Testis (tissue), 3 donors: ENCODE data around the gene TRIM50. TPM values are rescaled to one million over a fixed set of nuclear protein-coding genes. Genes with fewer than 3 reads are reported as not detected.
"Not testable (repeated sequence)": the region's sequence is repeated elsewhere in the genome, so short reads cannot be mapped to it uniquely, and the experiment has no call there.

Source experiments
- DNase-seq: peaks from one replicate; pipeline ENCODE4 v3.0.0-alpha.2; 2019
- H3K27ac ChIP-seq, 2 donors: fragments of 200-600 bp; sonication (generic); one replicate each; pipeline ENCODE4 v1.5.1; 2019
- H3K27me3 ChIP-seq: fragments of 200-600 bp; sonication (generic); one replicate; pipeline ENCODE4 v1.5.1; 2019
- H3K36me3 ChIP-seq: fragments of 200-600 bp; sonication (generic); one replicate; pipeline ENCODE4 v1.5.1; 2017; ENCODE audit warnings: low read depth; ENCODE audit errors: missing control alignments
- H3K4me1 ChIP-seq: fragments of 200-600 bp; sonication (generic); one replicate; pipeline ENCODE4 v1.5.1; 2019
- H3K4me3 ChIP-seq, 2 donors: fragments of 200-600 bp; sonication (generic); one replicate each; pipeline ENCODE4 v1.5.1; 2017 to 2019
- H3K9me3 ChIP-seq: fragments of 200-600 bp; sonication (generic); one replicate; pipeline ENCODE4 v1.5.1; 2017
- CTCF ChIP-seq, 3 experiments: fragments of 450-650 bp in 2 of 3; fragments of 200-600 bp in 1 of 3; sonication (generic) in 1 of 3; IDR thresholded peaks; one replicate each; pipeline ENCODE4 v1.5.1; 2016 to 2019; ENCODE audit warnings: antibody characterized with exemption in 3 of 3, mild to moderate bottlenecking in 2 of 3, moderate library complexity in 1 of 3
- POLR2A ChIP-seq: fragments of 450-650 bp; IDR thresholded peaks from one replicate; pipeline ENCODE4 v1.6.1; 2017; ENCODE audit warnings: antibody characterized with exemption, mild to moderate bottlenecking, moderate library complexity
- WGBS, 2 donors: methylation state at CpG; one replicate each; pipeline ENCODE4 v1.1.5; 2018; 5-methylcytosine and 5-hydroxymethylcytosine counted together
- intact Hi-C: fragments of 100-400 bp; cut with DNase I; formaldehyde crosslinking; loops from one replicate; pipeline ENCODE4 v1.15.1; 2023; ENCODE audit warnings: low total_unique reads
- polyA plus RNA-seq: library from polyadenylated mRNA; stranded (reverse); fragments of 350-450 nt; fragmentation: Illumina TruSeq; extraction: RNeasy Lipid Tissue Mini Kit (QIAGEN cat#74804); gene quantifications from one replicate; pipeline ENCODE4 v1.2.3, GENCODE V29; 2014; ENCODE audit warnings: low read depth, low replicate concordance; ENCODE audit not compliant: insufficient read depth
- total RNA-seq, 2 donors: library from RNA; depleted of rRNA; stranded (reverse); fragments of >200 nt; gene quantifications; one replicate each; pipeline ENCODE4 v1.2.3, GENCODE V29; 2016

Gene TRIM50
- total and polyA plus RNA-seq, 3 donors from 2014 or later, result 10.8 to 16.3 (median 13.5) TPM

GRCh38 chr7:73316521-73316920 is 11.4 kb downstream of the TRIM50 start:
- DNase-seq, result no peak
- Histone ChIP-seq H3K27ac (no peak overlapping the region), H3K36me3 (no peaks in the 10 kb centered on the region), H3K4me1 (peaks cover 5% of the 10 kb centered on the region), H3K4me3 (no peak overlapping the region), H3K27me3 (no peaks in the 10 kb centered on the region), H3K9me3 (no peaks in the 10 kb centered on the region)
- WGBS, 2 donors, result 87 to 92% methylated on average over 8 to 9 of the region's 9 CpGs
- TF ChIP-seq POLR2A (no peak), CTCF (IDR thresholded peaks at IDR 0.05) (no peak)
- intact Hi-C loops, result no loop called here

- H3K9me3 ChIP-seq, result no peaks in the 10 kb centered on the region
- intact Hi-C loops, result no loop called here
- no peak overlapping the region for H3K4me3 ChIP-seq
- WGBS, 2 donors, result 83 to 86% methylated on average over 4 to 5 of the region's 5 CpGs
- H3K36me3 ChIP-seq, result no peaks in the 10 kb centered on the region
- no peaks in the 10 kb centered on the region for H3K27me3 ChIP-seq
- TF ChIP-seq CTCF (IDR thresholded peaks at IDR 0.05), result no peak
- no peak for TF ChIP-seq POLR2A
- no peaks in the 10 kb centered on the region for H3K4me1 ChIP-seq
- no peak for DNase-seq
- H3K27ac ChIP-seq, result no peak overlapping the region
Measured at GRCh38 chr7:73314271-73314670, 13.6 kb downstream of the TRIM50 start.

- no peak for TF ChIP-seq POLR2A
- no peak for TF ChIP-seq CTCF (IDR thresholded peaks at IDR 0.05)
- Histone ChIP-seq H3K27me3 (no peaks in the 10 kb centered on the region), H3K4me1 (no peaks in the 10 kb centered on the region), H3K36me3 (no peaks in the 10 kb centered on the region), H3K9me3 (no peaks in the 10 kb centered on the region), H3K4me3 (no peak overlapping the region), H3K27ac (no peak overlapping the region)
- WGBS, 2 donors, result 63 to 90% methylated on average over 4 of the region's 4 CpGs
- intact Hi-C loops, result no loop called here
- no peak for DNase-seq
Measured at GRCh38 chr7:73313521-73313906, 14.4 kb downstream of the TRIM50 start.

- DNase-seq, result no peak
- Histone ChIP-seq H3K27me3 (no peaks in the 10 kb centered on the region), H3K27ac (no peak overlapping the region), H3K9me3 (no peaks in the 10 kb centered on the region), H3K4me1 (peaks cover 3% of the 10 kb centered on the region), H3K4me3 (peak overlapping the region in 1 of 2 donors; percentile 10), H3K36me3 (no peaks in the 10 kb centered on the region)
- WGBS, 2 donors, result 60 to 79% methylated on average over 1 to 46 of the region's 48 CpGs
- intact Hi-C loops, result no loop called here
- TF ChIP-seq CTCF (IDR thresholded peaks at IDR 0.05), result no peak
- TF ChIP-seq POLR2A, result no peak
Measured at GRCh38 chr7:73312831-73313520, 14.9 kb downstream of the TRIM50 start.

GRCh38 chr7:73311421-73311820 is 16.5 kb downstream of the TRIM50 start:
- H3K27ac ChIP-seq, H3K36me3 ChIP-seq, H3K4me1 ChIP-seq, DNase-seq, H3K4me3 ChIP-seq, intact Hi-C loops, H3K9me3 ChIP-seq, H3K27me3 ChIP-seq: not testable (repeated sequence)
- 60 to 100% methylated on average over 3 to 7 of the region's 7 CpGs for WGBS, 2 donors
